IMR-90 (cell line): Measurements from ENCODE around the gene CD300LF. TPM values are rescaled to one million over a fixed set of nuclear protein-coding genes. Genes with fewer than 3 reads are reported as not detected.

Source experiments
- ATAC-seq: fragments of 200-7000 bp; cut with Tn5 transposase; 2 replicates; pipeline ENCODE4 v1.9.1; 2020; ENCODE audit warnings: low read depth, mild to moderate bottlenecking, moderate library complexity
- BruUV-seq: library from RNA; stranded (reverse); fragments of 400-500 nt; replicated peaks from 2 replicates; lab custom pipeline; 2021; lab: Mats Ljungman, UMichigan
- CTCF ChIA-PET: fragments of 300-600 bp; formaldehyde crosslinking; extraction: SDS; loops from one replicate; lab custom pipeline; 2021; ENCODE audit warnings: antibody characterized with exemption; lab: Yijun Ruan, JAX
- POLR2A ChIA-PET: fragments of 300-600 bp; sonication (Branson Sonifier 250); formaldehyde crosslinking; loops from one replicate; lab custom pipeline; 2022; ENCODE audit warnings: antibody characterized with exemption; ENCODE audit not compliant: unreplicated experiment; lab: Charles Lee
- DNase-seq: peaks from one replicate; pipeline ENCODE4 v3.0.0; 2013
- H2AFZ ChIP-seq: replicated peaks from 2 replicates; pipeline ENCODE3; 2013; ENCODE audit warnings: low read length, mild to moderate bottlenecking; ENCODE audit not compliant: poor library complexity
- H2AK5ac ChIP-seq: 2 replicates; pipeline ENCODE4 v1.6.1; 2013; ENCODE audit warnings: low read depth, low read length, inconsistent platforms
- H2AK9ac ChIP-seq: replicated peaks from 2 replicates; pipeline ENCODE3; 2013; ENCODE audit warnings: mild to moderate bottlenecking, low read depth, low read length, moderate library complexity; ENCODE audit not compliant: poor library complexity
- H2BK120ac ChIP-seq: 2 replicates; pipeline ENCODE4 v1.6.1; 2013; ENCODE audit warnings: low read depth, low read length, inconsistent platforms
- H2BK15ac ChIP-seq: 3 replicates; pipeline ENCODE4 v1.6.1; 2013; ENCODE audit warnings: low read depth, low read length, inconsistent platforms
- H2BK20ac ChIP-seq: 2 replicates; pipeline ENCODE4 v1.6.1; 2013; ENCODE audit warnings: low read depth, mild to moderate bottlenecking, inconsistent platforms, low read length, moderate library complexity
- H2BK5ac ChIP-seq: 2 replicates; pipeline ENCODE4 v1.6.1; 2013; ENCODE audit warnings: mild to moderate bottlenecking, low read depth, low read length, inconsistent platforms; ENCODE audit not compliant: poor library complexity, severe bottlenecking
- H3K14ac ChIP-seq: replicated peaks from 2 replicates; pipeline ENCODE4 v1.6.1; 2013; ENCODE audit warnings: low read depth, low read length, inconsistent platforms
- H3K18ac ChIP-seq: 2 replicates; pipeline ENCODE4 v1.6.1; 2013; ENCODE audit warnings: low read depth, low read length, control low read depth
- H3K23ac ChIP-seq: 2 replicates; pipeline ENCODE4 v1.6.1; 2013; ENCODE audit warnings: low read depth, low read length, inconsistent platforms
- H3K27ac ChIP-seq: 2 replicates; pipeline ENCODE4 v1.5.1; 2013; ENCODE audit warnings: mild to moderate bottlenecking, control low read depth, low read length; ENCODE audit not compliant: insufficient read depth
- H3K27me3 ChIP-seq: 2 replicates; pipeline ENCODE4 v1.6.1; 2013; ENCODE audit warnings: low read length; ENCODE audit not compliant: control insufficient read depth, insufficient read depth
- H3K36me3 ChIP-seq: 2 replicates; pipeline ENCODE4 v1.6.1; 2013; ENCODE audit warnings: low read length, mixed read lengths; ENCODE audit not compliant: control insufficient read depth, insufficient read depth
- H3K4ac ChIP-seq: 2 replicates; pipeline ENCODE4 v1.6.1; 2013; ENCODE audit warnings: low read depth, low read length, inconsistent platforms
- H3K4me1 ChIP-seq: 2 replicates; pipeline ENCODE4 v1.6.1; 2013; ENCODE audit warnings: low read length, mixed read lengths; ENCODE audit not compliant: control insufficient read depth, insufficient read depth
- H3K4me2 ChIP-seq: 2 replicates; pipeline ENCODE4 v1.6.1; 2013; ENCODE audit warnings: low read depth, mild to moderate bottlenecking, control low read depth, low read length, moderate library complexity
- H3K4me3 ChIP-seq: 2 replicates; pipeline ENCODE4 v1.5.1; 2013; ENCODE audit warnings: low read depth, mild to moderate bottlenecking, control low read depth, low read length, moderate library complexity; ENCODE audit not compliant: insufficient read depth
- H3K56ac ChIP-seq: 2 replicates; pipeline ENCODE4 v1.6.1; 2013; ENCODE audit warnings: low read length, inconsistent platforms; ENCODE audit not compliant: insufficient read depth; ENCODE audit errors: extremely low read depth
- H3K79me1 ChIP-seq, 2 experiments: 2 replicates each; pipeline ENCODE4 v1.6.1; 2013; ENCODE audit warnings: low read length in 2 of 2, inconsistent platforms in 1 of 2, low read depth in 1 of 2
- H3K9ac ChIP-seq: 2 replicates; pipeline ENCODE4 v1.6.1; 2013; ENCODE audit warnings: low read depth, low read length, control low read depth
- H3K9me1 ChIP-seq: 2 replicates; pipeline ENCODE4 v1.6.1; 2013; ENCODE audit warnings: low read length, inconsistent platforms; ENCODE audit not compliant: insufficient read depth
- H3K9me3 ChIP-seq: 2 replicates; pipeline ENCODE4 v1.6.1; 2013; ENCODE audit warnings: low read length; ENCODE audit not compliant: control insufficient read depth, insufficient read depth
- H4K20me1 ChIP-seq: 2 replicates; pipeline ENCODE4 v1.6.1; 2013; ENCODE audit warnings: low read length, inconsistent platforms; ENCODE audit not compliant: insufficient read depth
- H4K5ac ChIP-seq: 2 replicates; pipeline ENCODE4 v1.6.1; 2013; ENCODE audit warnings: mild to moderate bottlenecking, low read depth, low read length, control low read depth
- H4K8ac ChIP-seq, 2 experiments: 2 replicates each; pipeline ENCODE4 v1.6.1; 2013; ENCODE audit warnings: low read depth in 2 of 2, low read length in 2 of 2, control low read depth in 1 of 2, inconsistent platforms in 1 of 2
- H4K91ac ChIP-seq: 2 replicates; pipeline ENCODE4 v1.6.1; 2013; ENCODE audit warnings: low read depth, low read length, inconsistent platforms; ENCODE audit not compliant: insufficient read depth
- BHLHE40 ChIP-seq: fragments of 150-350 bp; IDR thresholded peaks from 2 replicates; pipeline ENCODE4 v1.6.1; 2016; ENCODE audit warnings: mild to moderate bottlenecking, low read depth, low read length
- CEBPB ChIP-seq: IDR thresholded peaks from 2 replicates; pipeline ENCODE4 v1.6.1; 2012; ENCODE audit warnings: low read depth, low read length, improper control_type of control experiment
- CHD1 ChIP-seq: IDR thresholded peaks from 2 replicates; pipeline ENCODE4 v1.6.1; 2012; ENCODE audit warnings: low read depth, low read length, improper control_type of control experiment
- FOS ChIP-seq: fragments of 150-350 bp; IDR thresholded peaks from 2 replicates; pipeline ENCODE4 v1.6.1; 2016; ENCODE audit warnings: low read depth, low read length
- MAFK ChIP-seq: IDR thresholded peaks from 2 replicates; pipeline ENCODE4 v1.6.1; 2012; ENCODE audit warnings: low read depth, low read length, improper control_type of control experiment
- MAZ ChIP-seq: IDR thresholded peaks from 2 replicates; pipeline ENCODE4 v1.6.1; 2012; ENCODE audit warnings: low read depth, mild to moderate bottlenecking, low read length, improper control_type of control experiment, moderate library complexity, borderline replicate concordance
- NFE2L2 ChIP-seq: fragments of 150-350 bp; IDR thresholded peaks from 2 replicates; pipeline ENCODE4 v1.6.1; 2016; ENCODE audit warnings: low read depth, mild to moderate bottlenecking, low read length
- POLR2A ChIP-seq: IDR thresholded peaks from 2 replicates; pipeline ENCODE4 v1.6.1; 2012; ENCODE audit warnings: mild to moderate bottlenecking, low read depth, low read length
- RAD21 ChIP-seq: IDR thresholded peaks from 2 replicates; pipeline ENCODE4 v1.6.1; 2012; ENCODE audit warnings: low read length, improper control_type of control experiment
- RCOR1 ChIP-seq: IDR thresholded peaks from 2 replicates; pipeline ENCODE4 v1.6.1; 2012; ENCODE audit warnings: mild to moderate bottlenecking, low read length, improper control_type of control experiment; ENCODE audit not compliant: insufficient replicate concordance
- RFX5 ChIP-seq: IDR thresholded peaks from 2 replicates; pipeline ENCODE4 v1.8.0; 2012; ENCODE audit warnings: low read depth, mild to moderate bottlenecking, low read length, moderate library complexity
- SMC3 ChIP-seq: fragments of 150-350 bp; IDR thresholded peaks from 2 replicates; pipeline ENCODE4 v1.6.1; 2016; ENCODE audit warnings: low read depth, mild to moderate bottlenecking, antibody characterized with exemption, low read length, moderate library complexity
- WGBS, 2 experiments: methylation state at CpG; one replicate each; pipeline versions ENCODE4 v1.1.5 to v1.1.7; 2013; ENCODE audit warnings: missing lambda C conversion rate in 2 of 2; ENCODE audit not compliant: insufficient read length in 1 of 2; ENCODE audit errors: extremely low coverage in 2 of 2; 5-methylcytosine and 5-hydroxymethylcytosine counted together
- dilution Hi-C: fragments of 300-500 bp; cut with HindIII; formaldehyde crosslinking; loops from one replicate; pipeline ENCODE4 v1.14.3; 2018; ENCODE audit warnings: low sequenced_read_pairs; ENCODE audit not compliant: unreplicated experiment
- in situ Hi-C: fragments of 300-500 bp; cut with MboI; formaldehyde crosslinking; loops from 3 replicates; pipeline ENCODE4 v1.14.3; 2019; ENCODE audit warnings: low sequenced_read_pairs, inconsistent platforms, mixed read lengths
- intact Hi-C: fragments of 100-400 bp; cut with micrococcal nuclease; formaldehyde crosslinking; loops from 2 replicates; pipeline ENCODE4 v1.10.0; 2022
- polyA plus RNA-seq, 3 experiments: library from polyadenylated mRNA; depleted of rRNA; stranded (reverse); fragments of >200 nt; gene quantifications; 2 replicates each; pipeline ENCODE4 v1.2.3, GENCODE V29; 2012; ENCODE audit warnings: low replicate concordance in 1 of 3
- total RNA-seq: library from RNA; depleted of rRNA; stranded (reverse); fragments of >200 nt; gene quantifications from 2 replicates; pipeline ENCODE4 v1.2.3, GENCODE V29; 2012
- TF ChIP-seq, protein P1 (sequence below): fragments of 150-350 bp; IDR thresholded peaks from 2 replicates; pipeline ENCODE4 v1.6.1; 2016; ENCODE audit warnings: low read depth, mild to moderate bottlenecking, low read length, moderate library complexity, borderline replicate concordance
- TF ChIP-seq, protein P2 (sequence below): conservative IDR thresholded peaks from 2 replicates; pipeline ENCODE4 v1.5.1; 2012; ENCODE audit warnings: mild to moderate bottlenecking, low read depth, low read length, improper control_type of control experiment
- TF ChIP-seq, protein P3 (sequence below): fragments of 150-350 bp; IDR thresholded peaks from 2 replicates; pipeline ENCODE4 v1.6.1; 2017; ENCODE audit warnings: mild to moderate bottlenecking, antibody characterized with exemption, low read length, low read depth

CD300LF gene
- total and polyA plus RNA-seq, 2 of the 4 experiments (the other 2 are of a cell fraction), result not detected

DNA sequence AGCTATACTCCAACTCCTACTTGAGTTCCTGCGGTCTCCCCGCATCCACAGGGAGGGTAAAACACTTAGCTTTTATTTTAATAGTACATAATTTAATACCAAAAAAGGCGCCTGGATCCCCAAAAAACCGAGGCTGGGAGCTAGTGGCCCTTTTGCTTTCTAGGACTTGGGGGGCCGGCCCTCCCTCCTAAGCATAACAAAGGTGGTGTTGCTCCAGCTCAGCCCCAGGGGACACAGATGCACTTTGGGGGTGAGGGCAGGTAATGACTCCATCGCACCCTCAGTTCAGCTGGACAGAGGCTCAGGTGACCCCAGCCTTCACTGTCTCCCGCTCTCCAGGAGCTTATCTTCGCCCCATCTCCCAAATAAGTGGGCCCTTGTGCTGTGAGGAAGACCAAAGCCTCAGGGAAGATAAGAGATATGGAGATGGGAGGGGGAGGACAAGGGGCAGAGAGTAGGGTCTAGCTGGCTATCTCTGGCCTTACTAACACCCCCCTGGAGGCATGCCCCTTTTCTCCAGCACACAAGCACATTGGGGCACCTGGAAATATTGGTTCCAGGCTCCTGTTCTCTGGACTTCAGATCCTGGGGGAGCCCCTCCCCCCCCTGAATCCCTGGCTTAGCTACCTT, 32.9 kb upstream of the CD300LF start:
- Histone ChIP-seq H3K79me1 (peaks cover 3 to 7% of the 10 kb centered on the region in 2 experiments; a peak in 1 of 4 replicates), H2BK5ac (no peak overlapping the region), H3K56ac (no peak overlapping the region), H4K5ac (no peak overlapping the region), H2AK9ac (peak overlapping the region; percentile 69), H3K9ac (no peak overlapping the region), H3K4me3 (no peak overlapping the region), H2AFZ (no peak overlapping the region), H2AK5ac (no peak overlapping the region), H4K20me1 (peaks cover 1% of the 10 kb centered on the region; the same call in 1 of the 2 replicates), H4K8ac (no peak overlapping the region), H3K36me3 (no peaks in the 10 kb centered on the region), H2BK20ac (no peak overlapping the region), H3K27ac (no peak overlapping the region), H3K23ac (no peak overlapping the region), H3K4me2 (no peak overlapping the region), H2BK15ac (no peak overlapping the region), H3K9me1 (peaks cover 3% of the 10 kb centered on the region; the same call in 1 of the 2 replicates), H2BK120ac (no peak overlapping the region), H3K18ac (no peak overlapping the region), H3K4ac (no peak overlapping the region), H4K91ac (no peak overlapping the region), H3K14ac (no peak overlapping the region), H3K9me3 (no peaks in the 10 kb centered on the region), H3K27me3 (no peaks in the 10 kb centered on the region; the same call in 1 of the 2 replicates), H3K4me1 (peaks cover 11% of the 10 kb centered on the region; the same call in 1 of the 2 replicates)
- intact Hi-C loops, result loop anchor here (5.0 kb wide), 1 partner anchor 97 kb away; no protein-coding TSS in a partner anchor
- BruUV-seq, result no TSS peak
- POLR2A ChIA-PET, result interaction anchor here (0.6 kb wide), 1 partner anchor 13 kb away, joined by 4 read pairs; no protein-coding TSS in a partner anchor
- CTCF ChIA-PET, result interaction anchor here (0.8 to 1.9 kb wide), 8 partner anchors 10 to 128 kb away, joined by 3 to 5 read pairs (median 3); partner anchors contain the start of genes FDXR and NAT9
- no peak for ATAC-seq
- dilution Hi-C loops, result no loop called here
- DNase-seq, result no peak
- WGBS, 2 experiments, result no CpG with 5 or more reads among the region's 8 CpGs
- in situ Hi-C loops, result loop anchor here (10.0 kb wide), 1 partner anchor 209 kb away; no protein-coding TSS in a partner anchor
- TF ChIP-seq MAFK (no peak), MAZ (no peak), FOS (no peak), CEBPB (no peak), BHLHE40 (no peak), NFE2L2 (no peak), RFX5 (no peak), SMC3 (no peak), RCOR1 (no peak), RAD21 (no peak), CHD1 (no peak), POLR2A (no peak)
- TF ChIP-seq, protein P1, sequence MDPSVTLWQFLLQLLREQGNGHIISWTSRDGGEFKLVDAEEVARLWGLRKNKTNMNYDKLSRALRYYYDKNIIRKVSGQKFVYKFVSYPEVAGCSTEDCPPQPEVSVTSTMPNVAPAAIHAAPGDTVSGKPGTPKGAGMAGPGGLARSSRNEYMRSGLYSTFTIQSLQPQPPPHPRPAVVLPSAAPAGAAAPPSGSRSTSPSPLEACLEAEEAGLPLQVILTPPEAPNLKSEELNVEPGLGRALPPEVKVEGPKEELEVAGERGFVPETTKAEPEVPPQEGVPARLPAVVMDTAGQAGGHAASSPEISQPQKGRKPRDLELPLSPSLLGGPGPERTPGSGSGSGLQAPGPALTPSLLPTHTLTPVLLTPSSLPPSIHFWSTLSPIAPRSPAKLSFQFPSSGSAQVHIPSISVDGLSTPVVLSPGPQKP, result no peak
- TF ChIP-seq, protein P2, sequence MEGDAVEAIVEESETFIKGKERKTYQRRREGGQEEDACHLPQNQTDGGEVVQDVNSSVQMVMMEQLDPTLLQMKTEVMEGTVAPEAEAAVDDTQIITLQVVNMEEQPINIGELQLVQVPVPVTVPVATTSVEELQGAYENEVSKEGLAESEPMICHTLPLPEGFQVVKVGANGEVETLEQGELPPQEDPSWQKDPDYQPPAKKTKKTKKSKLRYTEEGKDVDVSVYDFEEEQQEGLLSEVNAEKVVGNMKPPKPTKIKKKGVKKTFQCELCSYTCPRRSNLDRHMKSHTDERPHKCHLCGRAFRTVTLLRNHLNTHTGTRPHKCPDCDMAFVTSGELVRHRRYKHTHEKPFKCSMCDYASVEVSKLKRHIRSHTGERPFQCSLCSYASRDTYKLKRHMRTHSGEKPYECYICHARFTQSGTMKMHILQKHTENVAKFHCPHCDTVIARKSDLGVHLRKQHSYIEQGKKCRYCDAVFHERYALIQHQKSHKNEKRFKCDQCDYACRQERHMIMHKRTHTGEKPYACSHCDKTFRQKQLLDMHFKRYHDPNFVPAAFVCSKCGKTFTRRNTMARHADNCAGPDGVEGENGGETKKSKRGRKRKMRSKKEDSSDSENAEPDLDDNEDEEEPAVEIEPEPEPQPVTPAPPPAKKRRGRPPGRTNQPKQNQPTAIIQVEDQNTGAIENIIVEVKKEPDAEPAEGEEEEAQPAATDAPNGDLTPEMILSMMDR, result no peak
- TF ChIP-seq, protein P3, sequence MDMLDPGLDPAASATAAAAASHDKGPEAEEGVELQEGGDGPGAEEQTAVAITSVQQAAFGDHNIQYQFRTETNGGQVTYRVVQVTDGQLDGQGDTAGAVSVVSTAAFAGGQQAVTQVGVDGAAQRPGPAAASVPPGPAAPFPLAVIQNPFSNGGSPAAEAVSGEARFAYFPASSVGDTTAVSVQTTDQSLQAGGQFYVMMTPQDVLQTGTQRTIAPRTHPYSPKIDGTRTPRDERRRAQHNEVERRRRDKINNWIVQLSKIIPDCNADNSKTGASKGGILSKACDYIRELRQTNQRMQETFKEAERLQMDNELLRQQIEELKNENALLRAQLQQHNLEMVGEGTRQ, result no peak
